Measurements from ENCODE around the gene TBCK. TPM values are rescaled to one million over a fixed set of nuclear protein-coding genes. Genes with fewer than 3 reads are reported as not detected.

Gene TBCK
- total RNA-seq, 4 donors from 2014 or later: 15.6 to 29.9 (median 21.8) TPM

GRCh38 chr4:106340774-106341173 lies 24.8 kb upstream of the TBCK start:
- WGBS, 2 donors: 93 to 100% methylated on average over 1 of the region's 1 CpG

DNA sequence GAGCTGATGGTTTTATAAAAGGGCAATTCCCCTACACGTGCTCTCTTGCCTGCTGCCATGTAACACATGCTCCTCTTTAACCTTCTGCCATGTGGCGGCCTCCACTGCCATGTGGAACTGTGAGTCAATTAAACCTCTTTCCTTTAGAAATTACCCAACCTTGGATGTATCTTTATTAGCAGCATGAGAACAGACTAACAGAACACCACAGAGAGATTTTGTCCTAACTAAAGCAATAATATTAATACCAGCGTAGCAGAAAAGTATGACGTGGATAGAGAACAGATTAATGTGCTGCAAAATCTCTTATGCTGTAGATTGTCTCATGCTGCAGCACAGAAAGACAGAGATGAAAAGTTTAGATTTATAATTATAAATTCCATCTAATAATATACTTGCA lies 23.4 kb upstream of the TBCK start:
- TF ChIP-seq POLR2A (IDR thresholded peaks at IDR 0.05) (no peak), CTCF (IDR thresholded peaks at IDR 0.05) (no peak)
- 78 to 87% methylated on average over 4 of the region's 4 CpGs for WGBS, 2 donors
- no peak for DNase-seq (ENCODE audit: low spot score in 2 of 2)
- intact Hi-C loops (cut with DNase I; ENCODE audit: low total_unique reads): no loop called here
- no peak overlapping the region for H3K4me3 ChIP-seq (ENCODE audit: low read depth, poor library complexity, severe bottlenecking)

More at GRCh38 chr4:106340774-106341173, 24.8 kb upstream of the TBCK start:
- TF ChIP-seq POLR2A (IDR thresholded peaks at IDR 0.05): no peak
- no peak for TF ChIP-seq CTCF (IDR thresholded peaks at IDR 0.05)
- intact Hi-C loops (cut with DNase I; ENCODE audit: low total_unique reads): no loop called here
- DNase-seq (ENCODE audit: low spot score in 2 of 2): no peak
- H3K4me3 ChIP-seq (ENCODE audit: low read depth, poor library complexity, severe bottlenecking): no peak overlapping the region

- 100% methylated on average over 3 of the region's 3 CpGs for WGBS, 2 donors
- no peak overlapping the region for H3K4me3 ChIP-seq (ENCODE audit: low read depth, poor library complexity, severe bottlenecking)
- TF ChIP-seq CTCF (IDR thresholded peaks at IDR 0.05) (no peak), POLR2A (IDR thresholded peaks at IDR 0.05) (no peak)
- no peak for DNase-seq (ENCODE audit: low spot score in 2 of 2)
- intact Hi-C loops (cut with DNase I; ENCODE audit: low total_unique reads): no loop called here
These were observed 22.7 kb upstream of the TBCK start for GRCh38 chr4:106338671-106339070.

DNA sequence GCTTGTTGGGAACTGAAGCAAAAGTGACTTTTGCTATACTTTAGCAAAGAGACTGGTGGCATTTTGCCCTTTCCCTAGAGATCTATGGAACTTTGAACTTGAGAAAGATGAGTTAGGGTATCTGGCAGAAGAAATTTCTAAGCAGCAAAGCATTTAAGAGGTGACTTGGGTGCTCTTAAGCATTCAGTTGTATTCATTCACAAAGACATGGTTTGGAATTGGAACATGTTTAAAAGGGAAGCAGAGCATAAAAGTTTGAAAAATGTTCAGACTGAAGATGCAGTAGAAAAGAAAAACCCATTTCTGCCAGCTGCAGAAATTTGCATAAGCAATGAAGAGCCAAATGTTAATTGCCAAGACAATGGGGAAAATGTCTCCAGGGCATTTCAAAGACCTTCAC lies 21.9 kb upstream of the TBCK start:
- TF ChIP-seq CTCF (IDR thresholded peaks at IDR 0.05) (no peak), POLR2A (IDR thresholded peaks at IDR 0.05) (no peak)
- H3K4me3 ChIP-seq (ENCODE audit: low read depth, poor library complexity, severe bottlenecking): no peak overlapping the region
- no peak for DNase-seq (ENCODE audit: low spot score in 2 of 2)
- intact Hi-C loops (cut with DNase I; ENCODE audit: low total_unique reads): no loop called here

GRCh38 chr4:106336618-106337017 lies 20.6 kb upstream of the TBCK start:
- no peak for DNase-seq (ENCODE audit: low spot score in 2 of 2)
- intact Hi-C loops (cut with DNase I; ENCODE audit: low total_unique reads): no loop called here
- no peak for TF ChIP-seq POLR2A (IDR thresholded peaks at IDR 0.05)
- TF ChIP-seq CTCF (IDR thresholded peaks at IDR 0.05): no peak
- WGBS, 2 donors: 94 to 97% methylated on average over 3 of the region's 3 CpGs
- no peak overlapping the region for H3K4me3 ChIP-seq (ENCODE audit: low read depth, poor library complexity, severe bottlenecking)

GRCh38 chr4:106334741-106335470 lies 18.9 kb upstream of the TBCK start:
- TF ChIP-seq CTCF (IDR thresholded peaks at IDR 0.05): no peak
- TF ChIP-seq POLR2A (IDR thresholded peaks at IDR 0.05): no peak
- intact Hi-C loops (cut with DNase I; ENCODE audit: low total_unique reads): no loop called here
- DNase-seq (ENCODE audit: low spot score in 2 of 2): no peak
- WGBS, 2 donors: 78 to 79% methylated on average over 1 of the region's 1 CpG
- H3K4me3 ChIP-seq (ENCODE audit: low read depth, poor library complexity, severe bottlenecking): no peak overlapping the region

All from lower leg skin (tissue), 4 donors.